Hepatocyte (in vitro differentiated cells): ENCODE results near the gene ZNF467. TPM values are rescaled to one million over a fixed set of nuclear protein-coding genes. Genes with fewer than 3 reads are reported as not detected.

Experiments
- DNase-seq: peaks from one replicate; pipeline ENCODE4 v3.0.0-alpha.2; 2016; ENCODE audit warnings: low spot score
- H2AFZ ChIP-seq: fragments of 200-600 bp; sonication (generic); 2 replicates; pipeline ENCODE4 v1.6.0; 2016; ENCODE audit warnings: antibody characterized with exemption, mild to moderate bottlenecking
- H3K27ac ChIP-seq: fragments of 200-600 bp; sonication (generic); 2 replicates; pipeline ENCODE4 v1.5.1; 2016; ENCODE audit warnings: mild to moderate bottlenecking
- H3K27me3 ChIP-seq: fragments of 200-600 bp; sonication (generic); 2 replicates; pipeline ENCODE4 v1.6.1; 2016
- H3K36me3 ChIP-seq: fragments of 200-600 bp; sonication (generic); replicated peaks from 2 replicates; pipeline ENCODE4 v1.5.1; 2016; ENCODE audit warnings: low read depth; ENCODE audit not compliant: insufficient read depth
- H3K4me1 ChIP-seq: fragments of 200-600 bp; sonication (generic); 2 replicates; pipeline ENCODE4 v1.5.1; 2016; ENCODE audit warnings: mild to moderate bottlenecking, moderate library complexity; ENCODE audit not compliant: insufficient read depth
- H3K4me2 ChIP-seq: fragments of 200-600 bp; sonication (generic); 2 replicates; pipeline ENCODE4 v1.6.0; 2016
- H3K4me3 ChIP-seq: fragments of 200-600 bp; sonication (generic); 2 replicates; pipeline ENCODE4 v1.5.1; 2016; ENCODE audit warnings: mild to moderate bottlenecking
- H3K79me2 ChIP-seq: fragments of 200-600 bp; sonication (generic); 2 replicates; pipeline ENCODE4 v1.6.0; 2017; ENCODE audit warnings: mild to moderate bottlenecking
- H3K9me2 ChIP-seq: fragments of 200-600 bp; sonication (generic); replicated peaks from 2 replicates; pipeline ENCODE4 v1.6.0; 2017; ENCODE audit warnings: mild to moderate bottlenecking; ENCODE audit not compliant: insufficient read depth
- H3K9me3 ChIP-seq: fragments of 200-600 bp; sonication (generic); 2 replicates; pipeline ENCODE4 v1.5.1; 2016; ENCODE audit warnings: low read depth, mild to moderate bottlenecking
- H4K20me1 ChIP-seq: fragments of 200-600 bp; sonication (generic); 2 replicates; pipeline ENCODE4 v1.6.0; 2016; ENCODE audit warnings: mild to moderate bottlenecking; ENCODE audit not compliant: insufficient read depth, poor library complexity, severe bottlenecking
- CTCF ChIP-seq: fragments of 200-600 bp; sonication (generic); IDR thresholded peaks from 2 replicates; pipeline ENCODE4 v1.5.1; 2016; ENCODE audit warnings: antibody characterized with exemption, mild to moderate bottlenecking; ENCODE audit not compliant: poor library complexity
- EZH2 ChIP-seq: fragments of 200-600 bp; sonication (generic); IDR thresholded peaks from 2 replicates; pipeline ENCODE4 v1.6.1; 2016; ENCODE audit warnings: antibody characterized with exemption, mild to moderate bottlenecking, borderline replicate concordance
- EZH2phosphoT487 ChIP-seq: fragments of 200-600 bp; sonication (generic); IDR thresholded peaks from one replicate; pipeline ENCODE4 v1.6.1; 2018; ENCODE audit warnings: antibody characterized with exemption, mild to moderate bottlenecking, low read depth, moderate library complexity; ENCODE audit not compliant: unreplicated experiment, severe bottlenecking
- WGBS: methylation state at CpG from one replicate; pipeline ENCODE4 v1.1.6; 2016; ENCODE audit warnings: low lambda C conversion rate; ENCODE audit errors: missing lambda C conversion rate; 5-methylcytosine and 5-hydroxymethylcytosine counted together
- polyA plus RNA-seq: library from polyadenylated mRNA; unstranded; fragments of >200 nt; fragmentation: Nextera tagmentation; extraction: Ambion mirVana; gene quantifications from 2 replicates; pipeline ENCODE4 v1.2.1, GENCODE V29; 2016
- total RNA-seq: library from RNA; depleted of rRNA; stranded (reverse); fragments of >200 nt; gene quantifications from 2 replicates; pipeline ENCODE4 v1.2.3, GENCODE V29; 2014

ZNF467 gene
- total and polyA plus RNA-seq, 2 experiments from 2014 or later = 7.8 to 15.6 TPM

- Histone ChIP-seq H3K79me2 (no peaks in the 10 kb centered on the region), H3K4me1 (no peaks in the 10 kb centered on the region), H3K9me2 (no peaks in the 10 kb centered on the region), H3K36me3 (no peaks in the 10 kb centered on the region), H3K4me2 (no peak overlapping the region), H3K9me3 (no peaks in the 10 kb centered on the region), H2AFZ (no peak overlapping the region), H4K20me1 (no peaks in the 10 kb centered on the region), H3K27ac (no peak overlapping the region), H3K27me3 (no peaks in the 10 kb centered on the region), H3K4me3 (no peak overlapping the region)
- no peak for TF ChIP-seq EZH2
- TF ChIP-seq CTCF = no peak
- no peak for TF ChIP-seq EZH2phosphoT487
- DNase-seq = no peak
- WGBS = 95% methylated on average over 28 of the region's 28 CpGs
These were observed 43.2 kb downstream of the ZNF467 start for GRCh38 chr7:149729983-149730801.

GRCh38 chr7:149729586-149729982 lies 43.8 kb downstream of the ZNF467 start:
- no peak overlapping the region for H3K4me3 ChIP-seq
- H3K27ac ChIP-seq = no peak overlapping the region
- no peaks in the 10 kb centered on the region for H3K9me2 ChIP-seq
- no peaks in the 10 kb centered on the region for H3K4me1 ChIP-seq
- H3K27me3 ChIP-seq = no peaks in the 10 kb centered on the region
- TF ChIP-seq EZH2phosphoT487 = no peak
- no peak for TF ChIP-seq CTCF
- TF ChIP-seq EZH2 = no peak
- no peak overlapping the region for H2AFZ ChIP-seq
- H3K4me2 ChIP-seq = no peak overlapping the region
- no peaks in the 10 kb centered on the region for H4K20me1 ChIP-seq
- DNase-seq = no peak
- WGBS = 73% methylated on average over 5 of the region's 5 CpGs
- H3K79me2 ChIP-seq = no peaks in the 10 kb centered on the region
- H3K36me3 ChIP-seq = no peaks in the 10 kb centered on the region
- H3K9me3 ChIP-seq = no peaks in the 10 kb centered on the region

- no peak overlapping the region for H3K4me3 ChIP-seq
- no peak for TF ChIP-seq EZH2
- H4K20me1 ChIP-seq = no peaks in the 10 kb centered on the region
- H2AFZ ChIP-seq = no peak overlapping the region
- H3K79me2 ChIP-seq = no peaks in the 10 kb centered on the region
- 93% methylated on average over 21 of the region's 21 CpGs for WGBS
- H3K9me3 ChIP-seq = no peaks in the 10 kb centered on the region
- H3K36me3 ChIP-seq = no peaks in the 10 kb centered on the region
- H3K4me2 ChIP-seq = no peak overlapping the region
- H3K9me2 ChIP-seq = no peaks in the 10 kb centered on the region
- no peak for DNase-seq
- H3K27me3 ChIP-seq = no peaks in the 10 kb centered on the region
- no peak overlapping the region for H3K27ac ChIP-seq
- no peaks in the 10 kb centered on the region for H3K4me1 ChIP-seq
These were observed 44.7 kb downstream of the ZNF467 start for GRCh38 chr7:149728491-149729375.

- no peaks in the 10 kb centered on the region for H3K79me2 ChIP-seq
- H3K9me3 ChIP-seq = no peaks in the 10 kb centered on the region
- no peak overlapping the region for H3K4me3 ChIP-seq
- 96% methylated on average over 12 of the region's 12 CpGs for WGBS
- no peaks in the 10 kb centered on the region for H3K36me3 ChIP-seq
- no peaks in the 10 kb centered on the region for H3K4me1 ChIP-seq
- DNase-seq = no peak
- no peak for TF ChIP-seq EZH2
- no peak for TF ChIP-seq EZH2phosphoT487
- TF ChIP-seq CTCF = no peak
- H3K27ac ChIP-seq = no peak overlapping the region
- H3K4me2 ChIP-seq = no peak overlapping the region
- H3K27me3 ChIP-seq = no peaks in the 10 kb centered on the region
- H4K20me1 ChIP-seq = no peaks in the 10 kb centered on the region
- H2AFZ ChIP-seq = no peak overlapping the region
- no peaks in the 10 kb centered on the region for H3K9me2 ChIP-seq
These were observed 45.4 kb downstream of the ZNF467 start for GRCh38 chr7:149727899-149728476.
